Nephron (organoid): ENCODE data around the gene PUS7L.

ENCODE experiments used
- H3K27ac Mint-ChIP-seq, 3 experiments: 2 replicates each; pipeline ENCODE4 v1.8.0; 2020; ENCODE audit warnings: mixed read lengths in 3 of 3, mild to moderate bottlenecking in 2 of 3, moderate library complexity in 1 of 3
- H3K27me3 Mint-ChIP-seq: 2 replicates; pipeline ENCODE4 v1.8.0; 2021; ENCODE audit warnings: low read depth, mild to moderate bottlenecking, moderate library complexity, mixed read lengths
- H3K36me3 Mint-ChIP-seq: 2 replicates; pipeline ENCODE4 v1.8.0; 2020; ENCODE audit warnings: low read depth, mixed read lengths
- H3K4me1 Mint-ChIP-seq: 2 replicates; pipeline ENCODE4 v1.8.0; 2020; ENCODE audit warnings: mixed read lengths
- H3K4me3 Mint-ChIP-seq, 3 experiments: 2 replicates each; pipeline ENCODE4 v1.8.0; 2020; ENCODE audit warnings: mild to moderate bottlenecking in 3 of 3, mixed read lengths in 3 of 3, moderate library complexity in 2 of 3
- H3K9me3 Mint-ChIP-seq: 2 replicates; pipeline ENCODE4 v1.8.0; 2020; ENCODE audit warnings: mixed read lengths
- TF ChIP-seq, protein P1 (sequence below), 3 experiments: fragments of 200-600 bp; sonication (generic); IDR thresholded peaks; one replicate each; pipeline ENCODE4 v1.5.0; 2021; ENCODE audit warnings: antibody characterized with exemption in 3 of 3; ENCODE audit not compliant: unreplicated experiment in 3 of 3

PUS7L gene

DNA sequence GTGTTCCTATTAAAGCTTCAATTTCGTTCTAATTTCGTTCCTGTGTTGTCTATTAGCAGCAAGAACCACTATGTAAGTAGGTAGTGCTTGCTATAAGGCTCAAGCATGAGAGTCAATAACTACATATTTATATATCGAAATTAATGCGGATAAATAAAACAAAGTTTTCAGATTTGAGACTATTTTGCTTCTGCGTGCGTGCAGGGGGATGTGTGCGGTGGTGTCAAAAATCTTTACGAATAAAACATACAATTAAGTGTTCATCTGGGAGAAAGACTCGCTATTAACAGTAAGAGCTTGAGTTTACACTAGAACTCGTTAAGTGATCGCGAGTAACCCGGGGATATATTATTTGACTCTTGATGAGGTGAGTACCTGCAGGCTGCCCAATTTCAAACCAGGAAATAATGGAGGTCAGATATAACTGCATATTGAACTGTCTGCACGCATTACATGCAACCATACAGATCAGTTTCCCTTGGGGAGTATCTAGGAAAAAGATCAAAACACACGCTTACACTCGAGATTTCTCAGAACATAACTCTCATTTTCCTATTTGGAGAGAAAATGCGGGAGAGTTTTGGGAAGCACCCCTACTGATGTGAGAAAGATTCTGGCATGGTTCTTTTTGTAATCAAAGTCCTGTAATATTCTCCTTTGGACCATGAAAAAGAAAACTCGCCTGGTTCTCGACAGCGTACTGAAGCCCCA, 46.7 kb upstream of the PUS7L start:
- Mint-ChIP-seq H3K27ac (peak overlapping the region; percentile 98 to 100 (median 99)), H3K4me3 (peak overlapping the region; percentile 97 to 99 (median 99)), H3K27me3 (no peaks in the 10 kb centered on the region), H3K36me3 (peaks cover 20% of the 10 kb centered on the region), H3K4me1 (peaks cover 34% of the 10 kb centered on the region), H3K9me3 (no peaks in the 10 kb centered on the region)
- TF ChIP-seq, protein P1, sequence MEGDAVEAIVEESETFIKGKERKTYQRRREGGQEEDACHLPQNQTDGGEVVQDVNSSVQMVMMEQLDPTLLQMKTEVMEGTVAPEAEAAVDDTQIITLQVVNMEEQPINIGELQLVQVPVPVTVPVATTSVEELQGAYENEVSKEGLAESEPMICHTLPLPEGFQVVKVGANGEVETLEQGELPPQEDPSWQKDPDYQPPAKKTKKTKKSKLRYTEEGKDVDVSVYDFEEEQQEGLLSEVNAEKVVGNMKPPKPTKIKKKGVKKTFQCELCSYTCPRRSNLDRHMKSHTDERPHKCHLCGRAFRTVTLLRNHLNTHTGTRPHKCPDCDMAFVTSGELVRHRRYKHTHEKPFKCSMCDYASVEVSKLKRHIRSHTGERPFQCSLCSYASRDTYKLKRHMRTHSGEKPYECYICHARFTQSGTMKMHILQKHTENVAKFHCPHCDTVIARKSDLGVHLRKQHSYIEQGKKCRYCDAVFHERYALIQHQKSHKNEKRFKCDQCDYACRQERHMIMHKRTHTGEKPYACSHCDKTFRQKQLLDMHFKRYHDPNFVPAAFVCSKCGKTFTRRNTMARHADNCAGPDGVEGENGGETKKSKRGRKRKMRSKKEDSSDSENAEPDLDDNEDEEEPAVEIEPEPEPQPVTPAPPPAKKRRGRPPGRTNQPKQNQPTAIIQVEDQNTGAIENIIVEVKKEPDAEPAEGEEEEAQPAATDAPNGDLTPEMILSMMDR (IDR thresholded peaks at IDR 0.05; ENCODE audit: unreplicated experiment in 3 of 3), result no peak

DNA sequence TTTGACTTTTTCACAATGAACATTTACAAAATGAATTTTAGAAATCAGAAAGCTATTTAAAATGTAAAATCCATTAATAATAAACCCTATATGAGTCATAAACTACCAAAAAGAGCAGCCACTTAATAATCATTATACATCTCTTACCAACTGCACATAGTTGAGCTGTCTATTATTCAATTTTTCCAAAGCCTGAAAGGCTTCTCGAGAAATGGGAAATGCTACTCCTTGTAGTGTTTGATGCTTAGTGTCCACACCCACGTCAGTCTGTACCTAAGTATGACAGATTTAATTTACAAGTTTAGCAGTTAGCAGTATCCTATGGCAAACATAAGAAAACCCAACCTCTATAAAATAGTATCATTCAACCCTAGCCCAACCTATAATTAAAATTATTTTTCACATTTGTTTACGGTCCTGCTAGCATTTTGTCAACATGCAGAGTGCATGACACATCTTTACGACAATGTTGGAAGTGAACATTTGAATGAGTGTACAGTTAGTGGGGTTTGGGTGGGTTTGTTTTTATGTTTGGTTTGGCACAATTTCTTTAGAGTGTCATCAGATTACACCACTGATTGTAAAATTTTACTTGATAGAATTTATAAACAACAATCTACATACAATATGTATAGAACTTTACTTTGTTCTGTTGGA, 39.1 kb upstream of the PUS7L start:
- H3K4me3 Mint-ChIP-seq, result no peak overlapping the region

DNA sequence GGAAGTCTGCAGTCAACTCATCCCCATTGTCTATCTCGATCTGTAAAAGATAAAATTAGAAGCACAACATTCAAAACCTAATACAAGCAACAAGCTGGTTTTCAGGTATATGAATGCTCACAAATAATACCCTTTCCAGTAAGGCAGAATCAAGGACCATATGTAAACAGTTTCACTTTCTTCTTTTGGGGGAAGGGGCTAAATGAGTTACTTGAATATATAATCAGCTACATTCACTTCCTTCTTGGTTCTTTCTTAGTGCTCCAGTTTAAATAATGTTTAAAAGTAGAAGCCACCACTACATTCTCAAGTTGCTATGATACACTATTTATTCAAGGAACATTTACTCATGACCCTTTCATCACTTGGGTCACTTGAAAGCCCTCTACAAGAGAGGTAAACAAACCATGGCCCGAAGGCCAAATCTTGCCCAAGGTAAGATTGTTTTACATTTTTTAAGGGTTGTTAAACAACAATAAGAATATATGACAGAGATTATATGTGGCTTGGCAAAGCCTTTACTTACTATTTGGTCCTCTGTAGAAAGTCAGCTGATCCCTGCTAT, 37.2 kb upstream of the PUS7L start:
- Mint-ChIP-seq H3K4me1 (no peaks in the 10 kb centered on the region), H3K9me3 (no peaks in the 10 kb centered on the region), H3K27ac (no peak overlapping the region), H3K4me3 (no peak overlapping the region), H3K27me3 (no peaks in the 10 kb centered on the region), H3K36me3 (peaks cover 44% of the 10 kb centered on the region)
- TF ChIP-seq, protein P1 (IDR thresholded peaks at IDR 0.05; ENCODE audit: unreplicated experiment in 3 of 3), result no peak

More for the DNA sequence above, 39.1 kb upstream of the PUS7L start:
- H3K27ac Mint-ChIP-seq, result no peak overlapping the region
- H3K36me3 Mint-ChIP-seq, result peaks cover 49% of the 10 kb centered on the region
- no peaks in the 10 kb centered on the region for H3K9me3 Mint-ChIP-seq
- TF ChIP-seq, protein P1 (IDR thresholded peaks at IDR 0.05; ENCODE audit: unreplicated experiment in 3 of 3), result no peak
- H3K27me3 Mint-ChIP-seq, result no peaks in the 10 kb centered on the region
- no peaks in the 10 kb centered on the region for H3K4me1 Mint-ChIP-seq

DNA sequence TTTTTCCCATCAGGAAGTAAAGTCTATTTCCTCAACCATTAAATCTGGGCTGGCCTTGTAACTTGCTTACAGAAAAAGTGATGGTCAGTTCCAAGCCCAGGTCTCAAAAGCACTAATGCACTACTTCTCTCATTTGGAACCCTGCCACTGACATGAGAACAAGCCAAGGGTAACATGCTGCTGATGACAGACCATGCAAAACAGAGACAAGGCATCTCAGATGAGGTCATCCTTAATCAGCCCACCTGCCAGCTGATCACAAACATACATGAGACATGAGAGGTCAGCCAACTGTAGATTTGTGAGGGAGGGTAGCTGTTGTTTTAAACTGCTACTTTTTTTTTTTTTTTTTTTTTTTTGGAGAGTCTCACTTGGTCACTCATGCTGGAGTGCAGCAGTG, 31.4 kb upstream of the PUS7L start:
- Mint-ChIP-seq H3K4me3 (no peak overlapping the region), H3K4me1 (no peaks in the 10 kb centered on the region), H3K27me3 (no peaks in the 10 kb centered on the region), H3K36me3 (peaks cover 9% of the 10 kb centered on the region), H3K27ac (no peak overlapping the region), H3K9me3 (no peaks in the 10 kb centered on the region)
- TF ChIP-seq, protein P1 (IDR thresholded peaks at IDR 0.05; ENCODE audit: unreplicated experiment in 3 of 3), result no peak

DNA sequence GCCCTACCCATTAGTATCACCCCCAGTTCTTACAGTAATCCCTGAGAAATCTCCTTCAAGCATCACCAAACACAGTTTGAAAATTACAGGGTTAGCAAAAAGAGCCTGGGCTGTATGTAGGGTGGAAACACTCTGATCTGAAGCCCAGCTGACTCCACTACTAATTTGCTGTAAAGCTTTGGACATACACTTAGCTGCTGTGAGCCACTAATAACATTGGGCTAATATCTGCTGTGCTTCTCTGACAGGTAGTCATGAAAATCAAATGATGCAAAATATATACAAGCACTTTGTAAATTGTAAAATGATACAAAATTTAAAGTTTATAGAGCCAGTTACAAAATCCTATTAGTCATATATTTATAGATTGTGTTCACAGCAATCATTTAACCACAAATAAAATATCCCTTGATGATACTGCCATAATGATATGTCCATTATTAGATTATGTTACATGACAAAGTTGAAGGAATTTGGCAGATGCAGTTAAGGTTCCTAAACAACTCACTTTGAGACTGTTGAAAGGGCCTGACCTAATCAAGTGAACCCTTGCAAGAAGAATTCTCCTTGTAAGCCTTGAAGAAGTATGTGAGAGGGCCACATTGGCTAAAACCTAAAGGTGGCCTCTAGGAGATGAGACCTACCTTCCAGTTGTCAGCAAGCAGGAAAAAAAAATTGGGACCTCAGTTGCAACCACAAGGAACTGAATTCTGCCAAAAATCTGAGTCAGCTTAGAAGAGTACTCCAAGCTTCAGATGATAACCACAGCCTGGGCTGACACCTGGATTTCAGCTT, 28.5 kb upstream of the PUS7L start:
- peaks cover 7% of the 10 kb centered on the region for H3K36me3 Mint-ChIP-seq
- no peak overlapping the region for H3K4me3 Mint-ChIP-seq
- H3K4me1 Mint-ChIP-seq, result no peaks in the 10 kb centered on the region
- H3K27me3 Mint-ChIP-seq, result no peaks in the 10 kb centered on the region
- H3K9me3 Mint-ChIP-seq, result no peaks in the 10 kb centered on the region
- TF ChIP-seq, protein P1 (IDR thresholded peaks at IDR 0.05; ENCODE audit: unreplicated experiment in 3 of 3), result no peak
- no peak overlapping the region for H3K27ac Mint-ChIP-seq
